Lower lobe of right lung (tissue), 2 donors: Measurements from ENCODE around the gene HORMAD1. TPM values are rescaled to one million over a fixed set of nuclear protein-coding genes. Genes with fewer than 3 reads are reported as not detected.
"Not testable (repeated sequence)": the region's sequence is repeated elsewhere in the genome, so short reads cannot be mapped to it uniquely, and the experiment has no call there.

ENCODE experiments used
- ATAC-seq, 2 donors: fragments of 200-7000 bp; cut with Tn5 transposase; one replicate each; pipeline ENCODE4 v1.9.1; 2020 to 2022; ENCODE audit warnings: mild to moderate bottlenecking in 2 of 2, moderate library complexity in 2 of 2
- DNase-seq: peaks from one replicate; pipeline ENCODE4 v3.0.0-alpha.2; 2020
- H3K27ac ChIP-seq: fragments of 200-600 bp; one replicate; pipeline ENCODE4 v1.8.0; 2022
- H3K27me3 ChIP-seq: fragments of 200-600 bp; one replicate; pipeline ENCODE4 v1.8.0; 2022; ENCODE audit warnings: low read depth
- H3K36me3 ChIP-seq: fragments of 200-600 bp; one replicate; pipeline ENCODE4 v1.8.0; 2022; ENCODE audit warnings: mild to moderate bottlenecking
- H3K4me1 ChIP-seq: fragments of 200-600 bp; one replicate; pipeline ENCODE4 v1.8.0; 2022
- H3K4me3 ChIP-seq: fragments of 200-600 bp; one replicate; pipeline ENCODE4 v1.8.0; 2022; ENCODE audit warnings: mild to moderate bottlenecking
- H3K9me3 ChIP-seq: fragments of 200-600 bp; one replicate; pipeline ENCODE4 v1.8.0; 2022
- CTCF ChIP-seq: fragments of 200-600 bp; IDR thresholded peaks from one replicate; pipeline ENCODE4 v1.8.0; 2022; ENCODE audit warnings: antibody characterized with exemption, mild to moderate bottlenecking
- intact Hi-C: fragments of 100-400 bp; cut with DNase I; formaldehyde crosslinking; loops from one replicate; pipeline ENCODE4 v1.11.0; 2022
- total RNA-seq: library from RNA; stranded (reverse); fragmentation: NEBNext Ultra II Directional; extraction: Animal tissue kit (Norgen Biotek cat#: 25700); gene quantifications from one replicate; pipeline ENCODE4 v1.2.1, GENCODE V29; 2021
- donor health status: DM: no; HTN: yes; CAD: no; lungs with severe emphysema.

The HORMAD1 gene
- total RNA-seq, 1 donor from 2014 or later, result 2.7 TPM

- Histone ChIP-seq H3K36me3 (peaks cover 75% of the 10 kb centered on the region), H3K4me3 (no peak overlapping the region), H3K27ac (no peak overlapping the region), H3K27me3 (no peaks in the 10 kb centered on the region), H3K9me3 (no peaks in the 10 kb centered on the region), H3K4me1 (no peaks in the 10 kb centered on the region)
- no peak for TF ChIP-seq CTCF
- DNase-seq (no peak), ATAC-seq (no peak)
- intact Hi-C loops, result no loop called here
These were observed 28.4 kb upstream of the HORMAD1 start for GRCh38 chr1:150748878-150749719.

- H3K4me3 ChIP-seq, result no peak overlapping the region
- TF ChIP-seq CTCF, result no peak
- no peaks in the 10 kb centered on the region for H3K4me1 ChIP-seq
- H3K9me3 ChIP-seq, result no peaks in the 10 kb centered on the region
- H3K27ac ChIP-seq, result no peak overlapping the region
- DNase-seq (no peak), ATAC-seq (no peak)
- intact Hi-C loops, result no loop called here
- peaks cover 40% of the 10 kb centered on the region for H3K36me3 ChIP-seq
- H3K27me3 ChIP-seq, result no peaks in the 10 kb centered on the region
These were observed 9.5 kb upstream of the HORMAD1 start for GRCh38 chr1:150730130-150730721.

- DNase-seq, result no peak
- ATAC-seq, result peak in 1 of 2 donors; percentile 26
- H3K27ac ChIP-seq, result no peak overlapping the region
- no peaks in the 10 kb centered on the region for H3K9me3 ChIP-seq
- no peaks in the 10 kb centered on the region for H3K4me1 ChIP-seq
- H3K27me3 ChIP-seq, result no peaks in the 10 kb centered on the region
- TF ChIP-seq CTCF, result no peak
- intact Hi-C loops, result no loop called here
- H3K36me3 ChIP-seq, result no peaks in the 10 kb centered on the region
- H3K4me3 ChIP-seq, result no peak overlapping the region
These were observed 3.6 kb upstream of the HORMAD1 start for GRCh38 chr1:150724336-150724735.

- ATAC-seq (no peak), DNase-seq (no peak)
- intact Hi-C loops, result no loop called here
- no peak for TF ChIP-seq CTCF
- H3K4me3 ChIP-seq, result no peak overlapping the region
- H3K9me3 ChIP-seq, result no peaks in the 10 kb centered on the region
- H3K36me3 ChIP-seq, result no peaks in the 10 kb centered on the region
- H3K27me3 ChIP-seq, result no peaks in the 10 kb centered on the region
- H3K27ac ChIP-seq, result no peak overlapping the region
- no peaks in the 10 kb centered on the region for H3K4me1 ChIP-seq
These were observed 597 bp downstream of the HORMAD1 start for GRCh38 chr1:150720098-150720497.

GRCh38 chr1:150718225-150718891 is 2.3 kb downstream of the HORMAD1 start:
- TF ChIP-seq CTCF, result no peak
- H3K4me1 ChIP-seq, result no peaks in the 10 kb centered on the region
- DNase-seq, result no peak
- no peak overlapping the region for H3K27ac ChIP-seq
- intact Hi-C loops, result no loop called here
- no peaks in the 10 kb centered on the region for H3K9me3 ChIP-seq
- no peaks in the 10 kb centered on the region for H3K36me3 ChIP-seq
- no peaks in the 10 kb centered on the region for H3K27me3 ChIP-seq
- no peak for ATAC-seq
- no peak overlapping the region for H3K4me3 ChIP-seq

- H3K27me3 ChIP-seq, H3K36me3 ChIP-seq, H3K4me1 ChIP-seq, H3K9me3 ChIP-seq, H3K27ac ChIP-seq, intact Hi-C loops, H3K4me3 ChIP-seq, ATAC-seq, DNase-seq: not testable (repeated sequence)
These were observed 11.7 kb downstream of the HORMAD1 start for GRCh38 chr1:150709031-150709430.
